GM21619 (cell line): ENCODE data around the gene IQCN.
"Not testable (repeated sequence)": the region's sequence is repeated elsewhere in the genome, so short reads cannot be mapped to it uniquely, and the experiment has no call there.

ENCODE experiments used
- ATAC-seq: cut with Tn5 transposase; IDR thresholded peaks from one replicate; pipeline ENCODE4 v1.9.1; 2021; ENCODE audit not compliant: unreplicated experiment

Gene IQCN

DNA sequence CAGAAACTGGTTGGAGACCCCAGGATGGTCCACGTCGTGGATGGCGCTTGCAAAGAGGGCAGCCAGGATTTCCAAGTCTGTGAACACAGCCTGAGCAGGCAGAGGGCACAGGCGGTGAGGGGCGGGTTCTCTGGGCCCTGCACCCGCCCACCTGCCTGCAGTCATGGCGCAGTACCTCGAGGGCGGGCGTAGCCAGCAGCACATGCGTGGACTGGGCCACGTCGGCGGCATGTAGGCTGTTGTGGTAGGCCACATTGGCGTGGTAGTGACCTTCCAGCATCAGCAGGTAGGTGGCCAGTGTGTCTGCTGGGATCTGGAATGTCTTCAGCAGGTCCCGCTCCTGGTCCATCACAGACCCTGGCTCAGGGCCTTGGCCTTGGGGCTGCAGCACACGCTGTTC, 56.1 kb downstream of the IQCN start:
- no peak for ATAC-seq

DNA sequence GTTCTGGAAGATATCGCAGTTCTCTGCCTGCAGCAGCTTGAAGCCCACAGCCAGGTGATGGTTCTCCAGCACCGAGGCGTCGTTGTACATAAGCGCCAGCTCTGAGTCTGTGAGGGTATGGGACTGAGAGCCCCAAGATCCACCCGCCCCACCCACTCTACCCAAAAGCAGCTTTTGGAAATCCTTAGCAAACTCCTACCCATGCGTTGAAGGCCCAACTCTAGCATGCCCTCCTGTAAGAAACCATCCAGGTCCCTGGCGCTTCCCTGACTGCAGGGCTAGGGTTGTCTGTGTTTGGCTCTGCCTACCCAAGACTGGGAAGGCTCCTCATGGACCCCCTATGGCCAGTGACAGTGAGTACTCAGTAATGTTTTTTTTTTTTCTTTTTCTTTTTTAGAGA, 57.5 kb downstream of the IQCN start:
- no peak for ATAC-seq

- ATAC-seq = no peak
Observed at GRCh38 chr19:18214779-18215433, 59.3 kb downstream of the IQCN start.

GRCh38 chr19:18211683-18212082, 62.6 kb downstream of the IQCN start:
- ATAC-seq = no peak

- ATAC-seq = not testable (repeated sequence)
Observed at GRCh38 chr19:18209912-18210311, 64.3 kb downstream of the IQCN start.

GRCh38 chr19:18208098-18208951, 65.9 kb downstream of the IQCN start:
- no peak for ATAC-seq
